GM19240 (cell line): ENCODE results near the gene GRIK1.

Experiments
- DNase-seq: peaks from one replicate; pipeline ENCODE4 v3.0.0; 2011; ENCODE audit warnings: low spot score; ENCODE audit not compliant: insufficient read length

Gene GRIK1

GRCh38 chr21:29829564-29830275 lies 110.1 kb downstream of the GRIK1 start:
- no peak for DNase-seq

GRCh38 chr21:29827647-29828046 lies 112.1 kb downstream of the GRIK1 start:
- no peak for DNase-seq

GRCh38 chr21:29827236-29827635 lies 112.6 kb downstream of the GRIK1 start:
- DNase-seq = no peak

- DNase-seq = no peak
Observed at GRCh38 chr21:29826386-29826785, 113.4 kb downstream of the GRIK1 start.

- DNase-seq = no peak
Observed at GRCh38 chr21:29825936-29826335, 113.9 kb downstream of the GRIK1 start.

- no peak for DNase-seq
Observed at GRCh38 chr21:29825345-29825744, 114.5 kb downstream of the GRIK1 start.

- DNase-seq = no peak
Observed at GRCh38 chr21:29822064-29822463, 117.7 kb downstream of the GRIK1 start.

GRCh38 chr21:29821230-29821629 lies 118.6 kb downstream of the GRIK1 start:
- no peak for DNase-seq

GRCh38 chr21:29819675-29820326 lies 120.0 kb downstream of the GRIK1 start:
- DNase-seq = no peak

GRCh38 chr21:29818383-29818921 lies 121.3 kb downstream of the GRIK1 start:
- no peak for DNase-seq

GRCh38 chr21:29817450-29817849 lies 122.3 kb downstream of the GRIK1 start:
- DNase-seq = no peak

- no peak for DNase-seq
Observed at GRCh38 chr21:29812947-29813346, 126.8 kb downstream of the GRIK1 start.

GRCh38 chr21:29810871-29811270 lies 128.9 kb downstream of the GRIK1 start:
- DNase-seq = no peak

GRCh38 chr21:29808153-29808552 lies 131.6 kb downstream of the GRIK1 start:
- no peak for DNase-seq

- DNase-seq = no peak
Observed at GRCh38 chr21:29805105-29805504, 134.7 kb downstream of the GRIK1 start.

- DNase-seq = no peak
Observed at GRCh38 chr21:29803191-29803590, 136.6 kb downstream of the GRIK1 start.

- DNase-seq = no peak
Observed at GRCh38 chr21:29801122-29801521, 138.7 kb downstream of the GRIK1 start.

GRCh38 chr21:29800056-29800455 lies 139.7 kb downstream of the GRIK1 start:
- DNase-seq = no peak

GRCh38 chr21:29798840-29799239 lies 141.0 kb downstream of the GRIK1 start:
- DNase-seq = no peak

GRCh38 chr21:29797155-29797554 lies 142.6 kb downstream of the GRIK1 start:
- no peak for DNase-seq

GRCh38 chr21:29793712-29794111 lies 146.1 kb downstream of the GRIK1 start:
- DNase-seq = no peak

GRCh38 chr21:29789393-29789792 lies 150.4 kb downstream of the GRIK1 start:
- no peak for DNase-seq

- DNase-seq = no peak
Observed at GRCh38 chr21:29788752-29789151, 151.0 kb downstream of the GRIK1 start.
